ENCODE data around the gene IL4I1.

GRCh38 chr19:49929121-49929610 lies 32.5 kb upstream of the IL4I1 start, which contains the start of the genes ATF5 and NUP62:
- TF ChIP-seq CTCF (IDR thresholded peaks at IDR 0.05) (no peak), ZFX (IDR thresholded peaks at IDR 0.05; ENCODE audit: borderline replicate concordance) (no peak)

All from 22Rv1 (cell line).